ENCODE measurements around the gene PCYT1B. TPM values are rescaled to one million over a fixed set of nuclear protein-coding genes. Genes with fewer than 3 reads are reported as not detected.

The PCYT1B gene
- total RNA-seq, 6 donors from 2014 or later = 0.43 to 2.2 (median 0.79) TPM

GRCh38 chrX:24567169-24567568 is 80.0 kb downstream of the PCYT1B start:
- Histone ChIP-seq H3K4me1 (no peaks in the 10 kb centered on the region), H3K27me3 (no peaks in the 10 kb centered on the region), H3K4me3 (no peak overlapping the region), H3K9me3 (no peaks in the 10 kb centered on the region), H3K27ac (no peak overlapping the region), H3K36me3 (no peaks in the 10 kb centered on the region)
- no peak for ATAC-seq (ENCODE audit: low FRiP score in 2 of 2)
- TF ChIP-seq EP300 (IDR thresholded peaks at IDR 0.05) = no peak
- no peak for TF ChIP-seq CTCF (IDR thresholded peaks at IDR 0.05)
- TF ChIP-seq POLR2A (IDR thresholded peaks at IDR 0.05) = no peak
- TF ChIP-seq POLR2AphosphoS5 (IDR thresholded peaks at IDR 0.05) = no peak
- 84 to 87% methylated on average over 4 of the region's 4 CpGs for WGBS, 2 donors
- no peak for DNase-seq

DNA sequence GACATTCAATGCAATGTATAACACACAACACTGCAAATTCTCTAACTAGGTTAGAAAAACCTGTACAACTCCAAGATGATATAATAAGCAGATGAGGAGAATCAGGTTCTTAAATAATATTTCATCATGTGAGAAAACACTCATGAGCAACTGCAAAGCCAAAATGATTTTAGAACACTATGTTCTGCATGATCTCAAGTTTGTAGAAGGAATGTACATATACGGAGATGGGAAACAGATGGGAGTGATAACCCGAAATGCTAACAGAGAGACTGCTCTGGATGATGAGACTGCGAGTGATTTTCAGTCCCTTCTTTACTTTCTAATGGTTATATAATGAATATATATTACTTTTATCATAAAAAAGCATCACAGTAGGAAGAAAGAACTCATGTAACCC is 80.9 kb downstream of the PCYT1B start:
- WGBS, 2 donors = 70 to 73% methylated on average over 3 of the region's 3 CpGs
- H3K27ac ChIP-seq = no peak overlapping the region
- no peak overlapping the region for H3K4me3 ChIP-seq
- no peak for ATAC-seq (ENCODE audit: low FRiP score in 2 of 2)
- H3K36me3 ChIP-seq = no peaks in the 10 kb centered on the region
- TF ChIP-seq POLR2A (IDR thresholded peaks at IDR 0.05) (no peak), CTCF (IDR thresholded peaks at IDR 0.05) (no peak)
- H3K4me1 ChIP-seq = no peaks in the 10 kb centered on the region
- no peaks in the 10 kb centered on the region for H3K27me3 ChIP-seq
- H3K9me3 ChIP-seq = no peaks in the 10 kb centered on the region
- no peak for DNase-seq

- no peak overlapping the region for H3K4me3 ChIP-seq
- no peak for DNase-seq
- no peaks in the 10 kb centered on the region for H3K27me3 ChIP-seq
- WGBS, 2 donors = 88 to 92% methylated on average over 16 to 19 of the region's 19 CpGs
- no peak for ATAC-seq (ENCODE audit: low FRiP score in 2 of 2)
- H3K27ac ChIP-seq = no peak overlapping the region
- no peaks in the 10 kb centered on the region for H3K9me3 ChIP-seq
- H3K4me1 ChIP-seq = no peaks in the 10 kb centered on the region
- TF ChIP-seq POLR2A (IDR thresholded peaks at IDR 0.05) = no peak
- no peak for TF ChIP-seq POLR2AphosphoS5 (IDR thresholded peaks at IDR 0.05)
- no peak for TF ChIP-seq EP300 (IDR thresholded peaks at IDR 0.05)
- TF ChIP-seq CTCF (IDR thresholded peaks at IDR 0.05) = no peak
- H3K36me3 ChIP-seq = no peaks in the 10 kb centered on the region
Observed at GRCh38 chrX:24563291-24564010, 83.7 kb downstream of the PCYT1B start.

DNA sequence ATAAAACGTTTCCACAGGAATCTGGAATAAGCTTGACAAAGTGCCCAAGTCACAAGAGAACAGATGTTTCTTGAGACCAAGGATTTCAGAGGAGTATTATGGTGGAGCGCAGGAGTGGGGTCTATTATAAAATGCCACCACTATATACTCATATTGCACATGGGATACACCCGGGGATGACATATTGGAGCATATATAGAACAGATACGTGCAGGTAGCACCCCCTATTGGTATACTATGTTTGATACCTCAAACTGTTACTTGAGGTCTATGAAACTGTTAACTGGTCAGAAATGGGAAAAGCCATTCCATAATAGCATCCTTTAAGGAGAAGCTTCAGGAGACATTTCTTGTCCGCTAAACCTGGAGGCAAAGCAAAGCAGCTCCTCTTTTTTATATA is 86.0 kb downstream of the PCYT1B start:
- Histone ChIP-seq H3K9me3 (no peaks in the 10 kb centered on the region), H3K36me3 (no peaks in the 10 kb centered on the region), H3K27me3 (no peaks in the 10 kb centered on the region), H3K4me1 (no peaks in the 10 kb centered on the region), H3K4me3 (no peak overlapping the region), H3K27ac (no peak overlapping the region)
- TF ChIP-seq POLR2AphosphoS5 (IDR thresholded peaks at IDR 0.05) = no peak
- TF ChIP-seq POLR2A (IDR thresholded peaks at IDR 0.05) = no peak
- peak in 1 of 6 experiments; percentile 6 for TF ChIP-seq CTCF (IDR thresholded peaks at IDR 0.05)
- whole genome bisulfite sequencing, 2 donors = 61 to 62% methylated on average over 5 of the region's 5 CpGs
- DNase-seq (no peak), ATAC-seq (ENCODE audit: low FRiP score in 2 of 2) (no peak)

GRCh38 chrX:24553011-24553410 is 94.1 kb downstream of the PCYT1B start:
- H3K4me3 ChIP-seq = no peak overlapping the region
- H3K27ac ChIP-seq = no peak overlapping the region
- H3K36me3 ChIP-seq = no peaks in the 10 kb centered on the region
- H3K9me3 ChIP-seq = no peaks in the 10 kb centered on the region
- no peak for TF ChIP-seq CTCF (IDR thresholded peaks at IDR 0.05)
- 36 to 65% methylated on average over 4 of the region's 4 CpGs for WGBS, 2 donors
- no peaks in the 10 kb centered on the region for H3K27me3 ChIP-seq
- ATAC-seq (ENCODE audit: low FRiP score in 2 of 2) (no peak), DNase-seq (no peak)
- H3K4me1 ChIP-seq = peaks cover 0 to 9% (median 1%) of the 10 kb centered on the region in 4 donors
